UCSD-AML1 (cell line): Measurements from ENCODE around the gene EXOSC5.
"Not testable (repeated sequence)": the region's sequence is repeated elsewhere in the genome, so short reads cannot be mapped to it uniquely, and the experiment has no call there.

Source experiments
- DNase-seq: peaks from one replicate; lab custom pipeline; 2025; ENCODE audit not compliant: unreplicated experiment; lab: John Stamatoyannopoulos, UW

EXOSC5 gene

GRCh38 chr19:41397086-41398049 lies at the start of gene EXOSC5, which contains the start of gene BCKDHA:
EXOSC5 (minus strand) TSS chr19:41397359; CDS start chr19:41397328, 31 bp downstream.
BCKDHA (plus strand) TSS chr19:41397818; CDS start chr19:41397828, 10 bp downstream.
- DNase-seq, result peak; percentile 99

GRCh38 chr19:41445575-41445974 lies 48.4 kb upstream of the EXOSC5 start:
- DNase-seq, result no peak

- DNase-seq, result no peak
These were observed 46.8 kb upstream of the EXOSC5 start for GRCh38 chr19:41443813-41444455.

- no peak for DNase-seq
These were observed 45.6 kb upstream of the EXOSC5 start, which contains the start of gene ERICH4 for GRCh38 chr19:41442473-41443355. ERICH4 (plus strand) TSS chr19:41443156; CDS start chr19:41443170, 14 bp downstream.

- DNase-seq, result no peak
These were observed 44.3 kb upstream of the EXOSC5 start for GRCh38 chr19:41441321-41441945.

GRCh38 chr19:41439441-41440222 lies 42.5 kb upstream of the EXOSC5 start, which contains the start of gene DMAC2:
DMAC2 (minus strand) TSS chr19:41439912; CDS start chr19:41439899, 13 bp downstream.
- peak; percentile 96 for DNase-seq

GRCh38 chr19:41437944-41438574 lies 40.9 kb upstream of the EXOSC5 start:
- DNase-seq, result no peak

- no peak for DNase-seq
These were observed 39.5 kb upstream of the EXOSC5 start for GRCh38 chr19:41436674-41436951.

GRCh38 chr19:41435936-41436673 lies 38.9 kb upstream of the EXOSC5 start:
- DNase-seq, result no peak

GRCh38 chr19:41435376-41435775 lies 38.2 kb upstream of the EXOSC5 start:
- DNase-seq, result not testable (repeated sequence)

- no peak for DNase-seq
These were observed 37.3 kb upstream of the EXOSC5 start for GRCh38 chr19:41434450-41434849.

- DNase-seq, result no peak
These were observed 36.0 kb upstream of the EXOSC5 start for GRCh38 chr19:41433171-41433570.

- peak; percentile 62 for DNase-seq
These were observed 34.5 kb upstream of the EXOSC5 start for GRCh38 chr19:41431426-41432386.

GRCh38 chr19:41430922-41431321 lies 33.8 kb upstream of the EXOSC5 start:
- no peak for DNase-seq

- peak; percentile 53 for DNase-seq
These were observed 31.3 kb upstream of the EXOSC5 start for GRCh38 chr19:41428481-41428859.

- DNase-seq, result peak; percentile 66
These were observed 30.7 kb upstream of the EXOSC5 start for GRCh38 chr19:41427647-41428480.
